LNCAP (cell line): ENCODE data around the gene CWC22.

Experiments
- CTCF ChIP-seq: fragments of 450-650 bp; IDR thresholded peaks from 2 replicates; pipeline ENCODE4 v1.5.1; 2017; ENCODE audit warnings: mild to moderate bottlenecking

CWC22 gene

GRCh38 chr2:179953359-179953758 is 53.7 kb downstream of the CWC22 start:
- TF ChIP-seq CTCF, result no peak

GRCh38 chr2:179952658-179953057 is 54.4 kb downstream of the CWC22 start:
- TF ChIP-seq CTCF, result no peak

GRCh38 chr2:179951680-179952079 is 55.4 kb downstream of the CWC22 start:
- TF ChIP-seq CTCF, result no peak

GRCh38 chr2:179950391-179950790 is 56.7 kb downstream of the CWC22 start:
- no peak for TF ChIP-seq CTCF

GRCh38 chr2:179949438-179949837 is 57.7 kb downstream of the CWC22 start:
- no peak; the same call in 1 of the 2 replicates for TF ChIP-seq CTCF

GRCh38 chr2:179948058-179948457 is 59.0 kb downstream of the CWC22 start:
- no peak for TF ChIP-seq CTCF

- no peak for TF ChIP-seq CTCF
Observed at GRCh38 chr2:179946810-179947615, 60.1 kb downstream of the CWC22 start.
